Tibial nerve (tissue), 4 donors: ENCODE results near the gene CCR8.

Source experiments
- EP300 ChIP-seq, 2 donors: sonication (generic); formaldehyde crosslinking; IDR thresholded peaks; one replicate each; pipeline ENCODE4 v1.6.1; 2017; ENCODE audit warnings: antibody characterized with exemption in 2 of 2, mild to moderate bottlenecking in 1 of 2
- POLR2A ChIP-seq, 2 donors: fragments of 450-650 bp; IDR thresholded peaks; one replicate each; pipeline ENCODE4 v1.6.1; 2017; ENCODE audit warnings: antibody characterized with exemption in 2 of 2, mild to moderate bottlenecking in 2 of 2, moderate library complexity in 2 of 2
- TF ChIP-seq, protein P1 (sequence below), 5 experiments: fragments of 200-600 bp in 3 of 5; fragments of 450-650 bp in 2 of 5; sonication (generic) in 3 of 5; IDR thresholded peaks; one replicate each; pipeline ENCODE4 v1.5.1; 2016 to 2019; ENCODE audit warnings: antibody characterized with exemption in 5 of 5, mild to moderate bottlenecking in 3 of 5, moderate library complexity in 2 of 5

DNA sequence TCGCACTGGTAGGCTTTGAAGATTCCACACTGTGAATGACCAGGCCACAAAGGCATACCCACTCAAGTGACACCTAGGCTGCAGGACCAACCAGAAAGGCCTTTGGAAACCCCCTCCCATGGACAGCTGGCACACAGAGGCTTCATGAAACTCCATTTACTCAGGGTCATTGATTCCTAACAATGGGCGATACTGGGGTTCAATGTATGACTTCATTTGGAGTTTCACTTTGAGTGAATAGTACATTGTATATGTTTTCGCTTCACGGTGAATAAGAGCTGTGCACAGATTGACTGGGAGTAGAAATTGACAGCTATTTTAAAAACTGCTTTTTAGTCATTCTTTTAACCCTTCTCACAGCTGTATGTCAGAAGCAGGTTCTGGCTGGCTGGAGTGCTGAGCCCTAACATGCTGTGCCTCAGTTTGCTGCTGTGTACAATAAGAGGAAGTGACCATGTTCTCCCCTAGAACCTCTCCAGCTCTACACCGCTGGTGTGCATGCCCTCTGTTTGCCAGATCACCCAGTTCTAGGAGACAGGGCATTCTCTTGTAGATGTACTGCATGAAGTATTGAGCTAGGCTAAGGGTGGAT, 34.2 kb upstream of the CCR8 start:
- TF ChIP-seq, protein P1, sequence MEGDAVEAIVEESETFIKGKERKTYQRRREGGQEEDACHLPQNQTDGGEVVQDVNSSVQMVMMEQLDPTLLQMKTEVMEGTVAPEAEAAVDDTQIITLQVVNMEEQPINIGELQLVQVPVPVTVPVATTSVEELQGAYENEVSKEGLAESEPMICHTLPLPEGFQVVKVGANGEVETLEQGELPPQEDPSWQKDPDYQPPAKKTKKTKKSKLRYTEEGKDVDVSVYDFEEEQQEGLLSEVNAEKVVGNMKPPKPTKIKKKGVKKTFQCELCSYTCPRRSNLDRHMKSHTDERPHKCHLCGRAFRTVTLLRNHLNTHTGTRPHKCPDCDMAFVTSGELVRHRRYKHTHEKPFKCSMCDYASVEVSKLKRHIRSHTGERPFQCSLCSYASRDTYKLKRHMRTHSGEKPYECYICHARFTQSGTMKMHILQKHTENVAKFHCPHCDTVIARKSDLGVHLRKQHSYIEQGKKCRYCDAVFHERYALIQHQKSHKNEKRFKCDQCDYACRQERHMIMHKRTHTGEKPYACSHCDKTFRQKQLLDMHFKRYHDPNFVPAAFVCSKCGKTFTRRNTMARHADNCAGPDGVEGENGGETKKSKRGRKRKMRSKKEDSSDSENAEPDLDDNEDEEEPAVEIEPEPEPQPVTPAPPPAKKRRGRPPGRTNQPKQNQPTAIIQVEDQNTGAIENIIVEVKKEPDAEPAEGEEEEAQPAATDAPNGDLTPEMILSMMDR (IDR thresholded peaks at IDR 0.05): no peak
- TF ChIP-seq POLR2A (IDR thresholded peaks at IDR 0.05) (no peak), EP300 (IDR thresholded peaks at IDR 0.05) (no peak)
